ENCODE data around the gene GPR137.
"Not testable (repeated sequence)": the region's sequence is repeated elsewhere in the genome, so short reads cannot be mapped to it uniquely, and the experiment has no call there.

The GPR137 gene

GRCh38 chr11:64284962-64285884 is at the start of gene GPR137:
TSS of gene GPR137 (plus strand) at chr11:64285848. CDS start at chr11:64286525, 677 bp downstream.
- DNase-seq: peak; percentile 74

GRCh38 chr11:64237484-64237951 is 48.1 kb upstream of the GPR137 start:
- DNase-seq: peak; percentile 98

- peak; percentile 28 for DNase-seq
Measured at GRCh38 chr11:64238076-64238475, 47.6 kb upstream of the GPR137 start.

GRCh38 chr11:64238999-64239398 is 46.6 kb upstream of the GPR137 start:
- DNase-seq: no peak

- DNase-seq: peak; percentile 82
Measured at GRCh38 chr11:64239662-64240434, 45.8 kb upstream of the GPR137 start.

GRCh38 chr11:64240435-64241240 is 45.0 kb upstream of the GPR137 start, which contains the start of gene FKBP2:
TSS of gene FKBP2 (plus strand) at chr11:64241095. CDS start at chr11:64242388, 1,293 bp downstream.
- DNase-seq: peak; percentile 95

- DNase-seq: peak; percentile 97
Measured at GRCh38 chr11:64241241-64241490, 44.5 kb upstream of the GPR137 start.

GRCh38 chr11:64241491-64242374 is 43.9 kb upstream of the GPR137 start:
- no peak for DNase-seq

GRCh38 chr11:64243236-64243854 is 42.3 kb upstream of the GPR137 start:
- DNase-seq: no peak

- DNase-seq: no peak
Measured at GRCh38 chr11:64244107-64244506, 41.5 kb upstream of the GPR137 start.

GRCh38 chr11:64244966-64245365 is 40.7 kb upstream of the GPR137 start:
- no peak for DNase-seq

GRCh38 chr11:64245401-64245796 is 40.2 kb upstream of the GPR137 start:
- peak; percentile 61 for DNase-seq

- peak; percentile 68 for DNase-seq
Measured at GRCh38 chr11:64245797-64246620, 39.6 kb upstream of the GPR137 start.

GRCh38 chr11:64246621-64246870 is 39.1 kb upstream of the GPR137 start:
- DNase-seq: not testable (repeated sequence)

GRCh38 chr11:64246871-64247728 is 38.5 kb upstream of the GPR137 start, which contains the start of gene PPP1R14B:
TSS of gene PPP1R14B (minus strand) at chr11:64246943. CDS start at chr11:64246673, 270 bp downstream.
- peak; percentile 83 for DNase-seq

GRCh38 chr11:64247729-64248531 is 37.7 kb upstream of the GPR137 start:
- no peak for DNase-seq

GRCh38 chr11:64248578-64248977 is 37.1 kb upstream of the GPR137 start:
- no peak for DNase-seq

- no peak for DNase-seq
Measured at GRCh38 chr11:64249038-64249437, 36.6 kb upstream of the GPR137 start.
